ENCODE results near the gene HLCS. TPM values are rescaled to one million over a fixed set of nuclear protein-coding genes. Genes with fewer than 3 reads are reported as not detected.

HLCS gene
- total RNA-seq, 1 experiment from 2014 or later = 12.7 TPM

DNA sequence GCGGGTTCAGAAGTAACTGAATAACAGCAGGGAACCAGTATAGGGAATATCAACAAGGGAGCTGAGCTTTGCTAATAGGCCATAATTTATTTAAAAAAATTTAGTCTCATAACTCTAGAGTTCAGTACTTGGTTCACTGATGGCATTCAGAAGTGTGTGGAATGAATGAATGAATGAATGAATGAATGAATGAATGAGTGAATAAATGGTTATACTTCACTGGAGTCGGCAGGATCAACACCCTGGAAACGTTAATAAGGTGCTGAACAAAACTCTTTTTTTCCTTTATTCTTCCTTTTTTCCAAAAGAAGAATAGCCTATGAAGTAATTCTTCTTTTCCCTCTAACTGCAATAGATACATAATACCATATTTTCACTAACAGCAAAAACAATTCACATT, 138.3 kb downstream of the HLCS start:
- Mint-ChIP-seq H3K4me3 (no peak overlapping the region), H3K27ac (no peak overlapping the region), H3K4me1 (0 out of 4 replicates have a peak, but pooled peaks cover 0 to 4% of the 10 kb centered on the region in 2 experiments), H3K36me3 (ENCODE audit: insufficient read depth in 1 of 3, low read depth in 3 of 3) (no peaks in the 10 kb centered on the region), H3K9me3 (no peaks in the 10 kb centered on the region), H3K27me3 (ENCODE audit: low read depth) (no peaks in the 10 kb centered on the region)
- Histone ChIP-seq H3T11ph (ENCODE audit: low read length) (no peak overlapping the region), H2AFZ (ENCODE audit: low read length) (no peak overlapping the region), H2BK5ac (ENCODE audit: insufficient read length, low read length) (no peak overlapping the region), H2BK12ac (ENCODE audit: insufficient read length, low read depth, low read length) (no peak overlapping the region), H3K27me3 (ENCODE audit: insufficient read depth, low read length) (no peaks in the 10 kb centered on the region), H3K4me2 (ENCODE audit: insufficient read depth, insufficient read length, low read length) (no peak overlapping the region), H3K9ac (ENCODE audit: extremely low read depth, insufficient read length, low read length) (no peak overlapping the region), H2AK5ac (ENCODE audit: insufficient read length, low read length) (no peak overlapping the region), H3K18ac (ENCODE audit: insufficient read length, low read depth, low read length) (no peak overlapping the region), H3K14ac (ENCODE audit: insufficient read depth, low read length) (no peak overlapping the region), H4K20me1 (ENCODE audit: control insufficient read depth, insufficient read depth, insufficient read length) (no peaks in the 10 kb centered on the region), H2BK120ac (ENCODE audit: low read depth, low read length, poor library complexity, severe bottlenecking) (no peak overlapping the region), H3K9me3 (ENCODE audit: control insufficient read depth, low read depth, low read length) (no peaks in the 10 kb centered on the region), H3K23ac (ENCODE audit: insufficient read length, low read depth, low read length) (no peak overlapping the region), H4K8ac (replicated peaks; ENCODE audit: insufficient read length, low read depth, low read length) (no peak overlapping the region), H2BK15ac (ENCODE audit: low read depth, low read length) (no peak overlapping the region), H3K23me2 (ENCODE audit: insufficient read length, low read depth, low read length, poor library complexity, severe bottlenecking) (no peaks in the 10 kb centered on the region), H3K79me2 (ENCODE audit: insufficient read depth, low read length) (no peaks in the 10 kb centered on the region), H3K56ac (ENCODE audit: insufficient read length, low read depth, low read length) (no peak overlapping the region), H3K79me1 (ENCODE audit: insufficient read depth, low read depth, low read length, poor library complexity, severe bottlenecking) (no peaks in the 10 kb centered on the region), H3K4ac (ENCODE audit: low read depth, low read length) (no peak overlapping the region), H2BK20ac (ENCODE audit: low read depth, low read length, poor library complexity, severe bottlenecking) (no peak overlapping the region), H4K5ac (ENCODE audit: insufficient read length, low read depth, low read length) (no peak overlapping the region), H3K27ac (ENCODE audit: insufficient read length, low read depth, low read length) (no peak overlapping the region), H3K4me1 (ENCODE audit: insufficient read depth, low read length) (no peaks in the 10 kb centered on the region), H4K91ac (ENCODE audit: insufficient read length, low read depth, low read length) (no peak overlapping the region)
- DNase-seq = no peak
- no peak for TF ChIP-seq CTCF (conservative IDR thresholded peaks at IDR 0.05)
- WGBS (ENCODE audit: extremely low coverage, insufficient read length, low lambda C conversion rate) = no CpG with 5 or more reads among the region's 3 CpGs

Measured in H9 (cell line).